Superior temporal gyrus (tissue), 1 donor: ENCODE data around the gene DLG2.

Experiments used
- DNase-seq: peaks from one replicate; pipeline ENCODE4 v3.0.0-alpha.2; 2016; ENCODE audit errors: extremely low spot score

Gene DLG2

GRCh38 chr11:84273541-84273940 lies 1353.6 kb downstream of the DLG2 start:
- DNase-seq = peak; percentile 79

DNA sequence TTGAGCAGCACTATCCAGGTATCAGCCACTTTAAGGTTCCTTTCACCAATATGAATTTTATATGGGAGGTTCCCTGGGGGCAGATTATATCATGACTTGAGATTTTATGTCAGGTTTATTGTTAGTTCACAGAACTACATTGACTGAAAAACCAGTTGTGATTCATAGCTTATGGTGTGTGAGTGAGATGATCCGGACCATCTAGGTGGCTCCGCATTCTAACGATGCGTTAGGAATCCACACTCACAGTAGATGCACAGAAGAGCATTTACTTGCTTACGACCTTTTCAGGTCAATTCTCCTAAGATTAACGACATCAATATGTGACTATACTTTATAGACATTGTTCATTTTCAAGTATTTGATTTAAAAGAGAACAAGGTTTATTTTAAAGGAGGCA lies 1356.7 kb downstream of the DLG2 start:
- DNase-seq = no peak

DNA sequence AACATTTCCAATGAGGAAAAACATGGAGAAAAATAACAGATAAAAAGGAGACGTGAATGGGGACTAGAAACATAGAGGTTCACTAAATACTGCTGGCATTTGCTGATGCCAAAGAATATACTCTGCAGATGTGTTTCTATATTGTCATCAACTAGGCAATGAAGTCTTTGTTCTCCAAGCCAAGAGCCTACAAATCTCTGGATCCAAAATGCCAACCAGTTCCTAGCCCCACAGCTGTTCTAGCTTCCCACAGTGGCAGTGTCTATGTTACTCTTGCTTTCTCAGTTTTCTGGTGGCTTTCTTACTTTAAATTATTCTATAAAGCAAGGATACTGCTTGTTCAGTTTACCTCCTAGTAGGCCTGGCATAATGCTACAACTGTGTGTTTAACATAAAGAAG lies 1363.1 kb downstream of the DLG2 start:
- peak; percentile 98 for DNase-seq

GRCh38 chr11:84261707-84262106 lies 1365.4 kb downstream of the DLG2 start:
- DNase-seq = peak; percentile 48

DNA sequence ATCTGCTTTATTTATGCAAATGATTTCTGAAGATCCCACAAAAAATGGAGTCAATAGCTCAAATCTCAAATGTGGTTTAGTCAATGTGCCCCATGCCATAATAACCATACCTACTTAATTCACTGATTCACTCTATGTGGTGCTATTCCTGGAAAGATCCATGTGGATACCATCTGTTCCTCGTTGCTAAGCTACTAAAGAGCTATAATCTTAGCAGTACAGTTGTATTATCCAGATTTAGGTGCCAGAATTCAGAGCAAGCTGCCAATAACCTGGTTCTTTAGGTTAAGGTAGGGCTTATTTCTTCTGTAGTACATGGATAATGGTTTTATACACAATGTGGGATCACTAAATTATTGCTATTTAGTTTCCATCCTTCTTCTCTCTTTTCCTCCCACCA lies 1366.3 kb downstream of the DLG2 start:
- DNase-seq = peak; percentile 60

GRCh38 chr11:84256618-84257017 lies 1370.5 kb downstream of the DLG2 start:
- DNase-seq = no peak

- no peak for DNase-seq
Observed at GRCh38 chr11:84255483-84255882, 1371.7 kb downstream of the DLG2 start.

DNA sequence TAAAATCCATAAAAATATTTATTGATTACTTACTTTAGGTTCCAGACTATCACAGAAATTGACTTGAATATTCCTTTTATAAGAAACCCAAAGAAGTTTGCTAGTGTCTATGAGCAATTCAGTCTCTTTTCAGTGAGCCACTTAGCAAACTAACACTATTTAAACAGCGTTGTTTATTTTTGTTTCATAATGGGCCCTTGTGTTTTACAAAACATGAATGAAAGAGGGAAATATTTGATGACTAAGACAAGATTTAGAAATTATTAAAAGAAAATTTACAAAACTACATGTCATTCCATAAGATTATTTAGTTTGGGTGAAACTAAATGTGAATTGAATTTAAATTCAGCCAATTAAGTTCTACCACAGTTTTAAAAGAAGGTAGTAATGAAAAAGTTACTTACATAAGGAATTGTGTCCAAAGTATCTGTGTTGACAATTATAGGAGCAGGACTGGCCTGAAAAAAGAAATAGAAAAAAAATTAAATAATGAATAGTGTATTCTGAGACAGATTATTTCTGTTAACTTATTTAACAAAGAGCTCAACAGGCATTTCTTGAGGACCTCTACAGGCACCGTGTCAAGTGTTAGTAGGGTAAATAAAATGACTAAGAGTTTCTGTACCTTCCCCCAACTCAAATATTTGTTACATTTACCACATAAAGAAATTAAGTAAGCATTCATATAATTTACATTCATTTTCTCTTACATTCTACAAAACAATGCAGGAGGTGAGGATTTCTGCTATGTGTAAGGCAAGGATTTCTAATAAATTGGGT lies 1376.1 kb downstream of the DLG2 start:
- no peak for DNase-seq

DNA sequence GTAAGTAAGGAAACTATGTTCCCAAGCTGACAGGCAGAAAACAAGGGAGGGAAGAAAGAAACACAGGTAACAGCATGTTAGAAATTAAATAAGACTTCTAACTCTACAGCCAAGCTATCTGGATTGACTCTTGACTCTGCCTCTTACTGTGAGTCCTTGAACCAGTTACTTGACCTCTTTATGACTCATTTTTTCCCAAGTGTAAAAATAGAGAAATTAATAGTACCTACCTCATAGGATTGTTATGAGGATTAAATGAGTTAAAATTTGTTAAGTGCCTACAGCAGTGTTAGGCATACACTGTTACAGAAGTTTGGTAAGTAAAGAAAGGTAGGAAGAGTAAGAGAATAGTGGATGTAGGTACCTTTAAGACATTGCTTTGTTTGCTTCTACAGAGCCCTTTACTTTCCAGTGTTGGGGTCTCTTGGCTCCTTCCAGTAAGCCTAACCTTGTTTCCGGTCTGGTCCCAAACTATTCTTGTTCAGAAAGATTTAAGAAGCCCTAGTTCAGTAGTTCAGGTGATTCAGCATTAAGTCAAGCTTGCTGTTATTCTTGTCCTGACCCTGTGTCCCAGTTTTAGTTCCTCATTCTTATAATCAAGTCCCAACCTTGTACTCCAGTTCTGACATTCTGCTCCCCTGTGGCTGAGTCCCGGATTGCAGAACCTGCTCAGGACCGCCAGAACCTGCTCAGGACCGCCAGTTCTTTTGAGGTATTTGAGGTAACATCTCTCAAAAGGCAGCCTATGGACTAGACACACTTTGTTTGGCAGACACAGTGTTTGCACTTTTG lies 1377.6 kb downstream of the DLG2 start:
- no peak for DNase-seq

DNA sequence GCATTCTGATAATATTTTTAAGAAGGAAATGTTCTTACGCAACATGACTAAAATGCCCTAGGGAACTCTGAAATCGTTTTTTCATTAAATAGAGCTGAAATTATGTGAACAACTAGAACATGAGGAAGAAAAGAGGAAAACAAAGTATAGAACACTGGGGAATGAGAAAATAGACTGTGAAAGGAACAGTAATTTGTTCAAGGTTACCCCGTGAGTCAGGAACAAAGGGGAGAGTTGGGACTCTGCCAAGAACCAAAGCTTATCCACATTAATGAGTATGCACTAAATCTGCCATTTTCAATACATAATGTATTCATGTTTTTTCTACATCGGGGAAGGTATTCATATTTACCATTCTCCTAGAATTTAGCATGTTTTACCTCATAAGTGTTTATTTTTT lies 1379.2 kb downstream of the DLG2 start:
- no peak for DNase-seq

GRCh38 chr11:84247129-84247528 lies 1380.0 kb downstream of the DLG2 start:
- DNase-seq = no peak

DNA sequence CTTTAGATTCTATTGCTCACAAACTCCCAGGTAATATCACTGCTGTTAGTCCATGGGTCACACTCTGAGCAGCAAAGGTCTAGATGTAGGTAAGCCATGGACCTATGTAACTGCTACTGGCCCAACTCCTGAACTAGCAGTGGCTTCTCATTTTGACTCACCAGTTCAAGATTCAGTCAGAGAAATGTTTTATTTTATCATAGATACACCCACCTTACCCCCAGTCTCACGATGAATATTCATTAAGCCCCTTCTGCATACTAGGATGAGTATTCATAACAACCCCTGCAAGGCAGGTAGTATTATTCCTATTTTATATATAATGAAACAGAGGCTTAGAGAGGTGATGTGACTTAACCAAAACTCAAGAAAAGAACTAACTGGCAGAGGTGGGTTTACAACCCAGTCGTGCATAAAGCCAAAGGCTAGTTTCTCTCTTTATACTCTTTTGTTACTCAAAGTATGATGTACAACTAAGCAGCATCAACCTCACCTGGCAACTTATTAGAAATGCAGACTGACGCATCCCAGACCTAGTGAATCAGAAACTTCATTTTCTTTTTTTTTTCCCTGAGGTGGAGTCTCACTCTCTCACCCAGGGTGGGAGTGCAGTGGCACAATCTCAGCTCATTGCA lies 1383.4 kb downstream of the DLG2 start:
- no peak for DNase-seq

- DNase-seq = no peak
Observed at GRCh38 chr11:84241343-84242131, 1385.6 kb downstream of the DLG2 start.

GRCh38 chr11:84240847-84241246 lies 1386.3 kb downstream of the DLG2 start:
- DNase-seq = no peak

DNA sequence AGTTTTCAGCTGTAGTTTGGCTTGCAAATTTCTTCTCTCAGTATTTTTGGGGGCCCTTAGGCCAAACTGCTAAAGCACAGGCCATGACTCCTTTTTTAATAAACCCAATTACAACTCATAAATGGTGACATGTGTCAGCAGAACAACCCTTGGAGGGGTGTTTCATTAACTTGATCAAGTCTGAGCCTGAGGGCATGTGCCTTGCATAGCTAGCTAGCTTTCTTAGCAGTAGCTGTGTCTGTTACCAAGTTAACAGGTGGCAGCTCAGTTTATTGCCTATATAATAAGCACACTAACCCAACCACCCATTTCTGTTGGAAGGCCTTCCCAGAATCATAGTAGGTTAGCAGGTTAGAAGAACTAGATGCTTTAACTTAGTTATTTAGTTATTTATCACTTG lies 1390.7 kb downstream of the DLG2 start:
- no peak for DNase-seq

- no peak for DNase-seq
Observed at GRCh38 chr11:84234462-84235202, 1392.5 kb downstream of the DLG2 start.

- DNase-seq = no peak
Observed at GRCh38 chr11:84234011-84234410, 1393.1 kb downstream of the DLG2 start.

GRCh38 chr11:84232511-84232910 lies 1394.6 kb downstream of the DLG2 start:
- DNase-seq = no peak

DNA sequence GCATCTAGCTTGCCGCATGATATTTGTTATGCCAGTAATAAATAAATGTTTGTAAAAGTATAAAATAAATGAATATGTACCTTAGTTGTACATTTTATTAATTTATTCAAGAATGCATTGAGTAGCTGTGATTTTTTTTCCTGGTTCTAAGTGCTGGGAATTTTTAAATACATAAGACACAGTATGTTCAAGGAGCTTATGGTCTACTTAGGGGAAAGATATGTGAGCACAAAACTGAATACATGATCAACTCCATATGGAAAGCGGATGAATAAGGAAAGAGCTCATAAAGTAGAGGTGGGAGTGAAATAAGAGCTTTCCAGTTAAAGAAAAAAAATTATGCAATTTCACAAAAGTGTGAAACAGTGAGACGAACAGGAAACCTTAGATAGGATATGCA lies 1396.7 kb downstream of the DLG2 start:
- DNase-seq = peak; percentile 60

- DNase-seq = no peak
Observed at GRCh38 chr11:84227970-84228665, 1399.0 kb downstream of the DLG2 start.

DNA sequence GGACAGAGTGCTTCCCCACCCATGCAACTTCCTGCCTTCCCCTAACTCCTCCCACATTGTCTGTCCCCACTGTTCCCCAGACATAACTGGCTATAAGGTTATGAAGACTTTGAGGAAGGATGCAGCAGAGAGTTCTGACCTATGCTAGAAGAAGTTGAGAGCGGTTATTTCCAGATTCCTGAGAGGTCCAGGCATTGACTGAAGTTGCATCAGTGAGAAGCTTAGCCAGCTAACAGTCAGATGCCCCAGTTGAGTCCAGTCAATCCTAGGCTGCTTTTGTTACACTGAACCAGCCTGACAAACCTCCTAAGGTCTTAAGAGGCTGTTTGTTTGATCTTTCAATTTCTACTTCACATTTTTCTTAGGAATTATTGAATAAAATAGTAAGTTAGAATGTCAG lies 1403.1 kb downstream of the DLG2 start:
- DNase-seq = no peak
